ENCODE measurements around the gene POLR1A.

POLR1A gene

DNA sequence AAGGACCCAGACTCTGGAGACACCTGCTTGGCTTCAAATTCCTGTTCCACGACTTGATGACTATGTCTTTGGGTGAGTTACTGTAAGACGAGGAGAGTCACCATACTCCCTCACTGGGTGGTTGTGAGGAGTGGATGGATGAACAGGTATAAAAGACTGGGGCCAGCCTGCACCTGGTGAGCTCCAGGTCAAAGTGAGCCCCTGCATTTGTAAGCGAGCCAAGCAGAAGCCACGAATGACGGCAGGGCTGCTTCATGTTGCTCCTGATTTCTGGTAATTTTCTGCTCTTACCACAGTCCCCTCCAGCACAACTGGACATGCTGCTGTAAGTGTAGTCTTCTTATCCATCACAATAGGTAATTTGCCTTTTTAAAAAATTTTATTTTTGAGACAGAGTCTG, 86.6 kb downstream of the POLR1A start:
- no peak for DNase-seq

- DNase-seq: no peak
Measured at GRCh38 chr2:86017901-86018896, 87.5 kb downstream of the POLR1A start.

DNA sequence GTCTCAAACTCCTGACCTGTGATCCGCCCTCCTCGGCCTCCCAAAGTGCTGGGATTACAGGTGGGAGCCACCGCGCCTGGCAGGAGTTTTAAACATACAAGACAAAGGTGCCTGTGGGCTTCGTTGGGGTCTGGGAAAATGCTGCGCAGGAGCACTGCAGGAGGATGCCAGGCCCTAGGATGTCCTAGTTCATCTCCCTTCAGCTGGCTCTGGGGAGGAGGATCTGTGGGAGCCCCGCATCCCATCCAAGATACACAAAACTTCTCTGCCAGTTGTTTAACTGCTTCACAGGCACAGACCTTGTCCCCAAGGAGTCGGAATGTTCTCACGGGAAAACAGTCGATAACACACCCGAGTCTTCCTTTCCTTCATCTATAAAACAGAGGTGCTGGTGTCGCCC, 89.1 kb downstream of the POLR1A start:
- no peak for DNase-seq

DNA sequence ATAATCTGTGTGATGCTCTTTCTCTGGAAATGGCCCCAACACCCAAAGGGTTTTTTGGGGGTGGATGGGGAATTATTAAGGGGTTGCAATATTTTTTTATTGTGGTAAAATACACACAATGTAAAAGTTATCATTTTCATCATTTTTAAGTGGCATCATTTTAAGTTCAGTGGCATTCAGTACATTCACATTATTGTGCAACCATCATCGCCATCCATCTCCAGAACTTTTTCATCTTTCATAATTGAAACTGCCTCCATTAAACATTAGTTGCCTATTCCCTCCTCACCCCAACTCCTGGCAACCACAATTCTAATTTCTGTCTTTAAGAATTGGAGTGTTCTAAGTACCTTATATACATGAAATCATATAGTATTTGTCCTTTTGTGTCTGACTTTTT, 90.0 kb downstream of the POLR1A start:
- no peak for DNase-seq

DNA sequence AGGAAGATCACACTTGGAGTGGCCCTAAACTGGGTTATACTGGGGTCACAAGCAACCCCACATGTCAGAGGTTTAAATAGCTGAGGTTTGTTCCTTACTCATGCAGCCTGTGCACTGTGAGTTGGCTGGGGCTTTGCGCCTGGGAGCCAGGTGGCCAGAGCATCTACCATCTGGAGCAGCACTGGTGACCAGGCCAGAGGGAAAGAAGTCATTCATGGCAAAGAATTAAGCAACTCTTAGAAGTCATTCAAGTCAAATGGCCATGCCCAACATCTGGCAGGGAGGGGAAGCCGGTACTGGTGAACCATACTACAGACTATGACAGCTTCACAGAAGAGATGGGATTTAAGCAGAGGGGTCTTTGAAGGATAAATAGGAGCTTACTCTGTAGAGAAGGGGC, 90.7 kb downstream of the POLR1A start:
- no peak for DNase-seq

DNA sequence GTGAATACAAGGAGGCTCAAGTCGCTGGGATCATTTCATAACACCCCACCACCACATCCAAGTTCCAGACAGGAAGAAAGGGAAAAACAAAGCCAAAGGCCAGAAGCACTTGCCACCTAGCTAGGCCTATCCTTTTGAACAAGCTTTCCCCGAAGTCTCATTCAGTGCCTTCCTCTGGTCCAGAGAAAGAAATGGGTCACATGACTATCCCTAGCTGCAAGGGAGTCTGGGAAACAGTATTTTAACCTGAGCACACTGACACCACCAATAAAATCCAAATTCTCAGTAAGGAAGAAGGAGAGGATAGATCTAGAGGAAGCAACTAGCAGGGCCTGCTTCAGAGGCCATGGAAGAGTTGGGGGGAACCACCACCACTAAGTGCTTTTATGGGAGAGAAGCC, 91.2 kb downstream of the POLR1A start:
- DNase-seq: no peak

DNA sequence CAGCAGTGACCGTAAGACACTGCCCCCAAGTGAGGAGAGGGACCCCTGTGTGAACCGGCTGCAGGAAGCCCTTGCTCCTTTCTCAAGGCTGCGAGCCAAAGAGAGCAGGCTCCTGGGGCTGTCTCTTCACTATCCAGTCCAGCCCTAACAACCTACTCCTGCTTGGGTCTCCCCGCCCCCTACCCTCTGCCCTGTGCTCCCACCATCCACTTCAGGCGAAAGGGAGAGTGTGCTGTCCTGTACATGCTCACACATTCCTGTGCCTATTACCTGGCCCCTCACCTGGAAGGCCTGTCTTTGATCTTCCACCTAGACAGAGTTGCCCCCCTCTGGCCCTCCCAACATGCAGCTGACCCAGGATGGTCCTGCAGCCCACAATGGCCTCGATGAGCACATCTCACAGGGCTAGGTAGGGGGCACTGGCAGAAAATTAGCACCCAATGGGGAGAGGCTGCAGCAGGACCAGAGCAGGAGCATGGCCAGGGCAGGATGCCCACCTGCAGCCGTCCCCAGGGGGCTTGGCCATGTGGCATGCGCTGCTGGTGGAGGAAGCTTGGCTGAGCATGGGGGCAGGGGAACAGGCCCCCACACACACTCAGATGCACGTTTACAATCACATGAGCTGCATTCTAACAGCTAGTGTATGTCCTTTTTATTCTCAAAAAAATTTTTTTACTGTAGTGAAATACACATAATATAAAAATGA, 93.5 kb downstream of the POLR1A start:
- no peak for DNase-seq

GRCh38 chr2:86011449-86011941, 94.2 kb downstream of the POLR1A start:
- no peak for DNase-seq

DNA sequence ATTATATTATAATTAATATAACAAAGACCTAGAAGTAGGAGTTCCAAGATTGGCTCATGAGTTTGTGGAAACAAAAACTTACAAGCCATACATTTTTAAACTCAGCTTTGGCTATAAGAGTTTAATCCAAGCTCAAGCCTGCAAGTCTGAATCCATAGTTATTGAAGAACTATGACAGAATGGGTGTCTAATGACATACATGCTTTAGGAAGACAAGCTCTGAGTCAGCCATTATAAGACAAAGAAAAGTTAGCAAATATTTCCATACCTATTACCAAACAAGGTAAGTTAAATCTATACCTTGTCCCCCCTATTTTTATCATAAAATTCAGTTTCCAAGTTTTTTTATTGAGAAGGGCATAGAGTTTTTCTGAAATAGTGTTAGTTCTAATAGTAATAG, 95.6 kb downstream of the POLR1A start:
- no peak for DNase-seq

DNA sequence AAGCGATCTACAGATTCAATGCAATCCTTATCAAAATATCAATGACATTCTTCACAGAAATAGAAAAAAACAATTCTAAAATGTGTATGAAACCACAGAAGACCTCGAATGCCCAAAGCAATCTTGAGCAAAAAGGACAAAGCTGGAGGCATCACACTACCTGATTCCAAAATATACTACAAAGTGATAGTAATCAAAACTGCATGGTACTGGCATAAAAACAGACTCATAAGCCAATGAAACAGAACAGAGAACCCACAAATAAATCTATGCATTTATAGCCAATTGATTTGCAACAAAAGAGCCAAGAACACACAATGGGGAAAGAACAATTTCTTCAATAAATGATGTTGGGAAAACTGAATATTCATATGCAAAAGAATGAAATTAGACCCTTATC, 99.2 kb downstream of the POLR1A start:
- no peak for DNase-seq

GRCh38 chr2:86003967-86004366, 101.7 kb downstream of the POLR1A start:
- no peak for DNase-seq

- DNase-seq: no peak
Measured at GRCh38 chr2:86003104-86003503, 102.6 kb downstream of the POLR1A start.

- no peak for DNase-seq
Measured at GRCh38 chr2:86002375-86002774, 103.3 kb downstream of the POLR1A start.

GRCh38 chr2:86001326-86001725, 104.4 kb downstream of the POLR1A start:
- no peak for DNase-seq

GRCh38 chr2:86000938-86001312, 104.8 kb downstream of the POLR1A start:
- DNase-seq: no peak

GRCh38 chr2:86000131-86000937, 105.4 kb downstream of the POLR1A start:
- no peak for DNase-seq

GRCh38 chr2:85999061-85999831, 106.4 kb downstream of the POLR1A start:
- DNase-seq: no peak

DNA sequence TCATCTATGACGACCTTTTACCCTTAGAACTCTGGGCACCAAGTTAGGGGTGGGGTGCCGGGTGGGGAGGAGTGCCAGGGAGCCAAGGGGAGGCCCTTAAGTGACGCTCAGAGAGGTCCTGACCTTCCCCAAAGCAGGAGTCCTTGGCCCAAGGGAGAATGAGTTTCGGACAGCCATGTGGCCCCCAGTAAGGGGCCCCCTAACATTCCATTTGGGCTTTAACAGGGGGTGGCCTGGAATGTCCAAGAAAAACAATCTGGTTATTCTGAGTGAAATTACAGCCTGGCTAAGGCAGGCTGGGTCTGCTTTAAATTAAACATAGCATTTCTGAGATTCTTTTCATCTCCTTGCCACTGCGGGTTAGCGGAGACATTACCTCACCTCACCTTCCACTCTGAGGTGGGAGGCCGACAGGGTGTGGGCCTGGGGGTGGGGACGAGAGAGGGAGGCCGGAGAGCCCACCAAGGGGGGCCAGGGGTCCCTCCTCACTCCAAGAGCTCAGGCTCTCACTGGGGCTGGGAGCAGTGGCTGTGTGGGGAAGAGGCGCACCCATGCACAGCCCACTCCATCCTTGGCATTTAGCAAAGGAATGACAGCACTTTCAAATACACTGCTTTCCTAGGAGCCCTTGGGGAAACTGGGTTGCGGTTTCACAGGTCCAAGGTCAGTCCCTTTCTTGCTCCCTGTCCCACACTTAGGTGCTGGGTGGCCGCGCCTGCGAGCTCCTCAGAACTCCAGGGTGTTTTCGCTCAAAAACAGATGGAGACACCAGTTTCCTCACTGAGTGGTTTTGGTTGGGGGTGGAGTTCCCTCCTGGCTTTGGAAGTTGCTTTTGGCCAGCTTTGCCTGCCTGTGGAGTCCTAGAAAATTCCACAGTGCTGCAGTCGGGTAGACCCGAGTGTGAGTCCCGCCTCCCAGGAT, 107.4 kb downstream of the POLR1A start:
- no peak for DNase-seq

DNA sequence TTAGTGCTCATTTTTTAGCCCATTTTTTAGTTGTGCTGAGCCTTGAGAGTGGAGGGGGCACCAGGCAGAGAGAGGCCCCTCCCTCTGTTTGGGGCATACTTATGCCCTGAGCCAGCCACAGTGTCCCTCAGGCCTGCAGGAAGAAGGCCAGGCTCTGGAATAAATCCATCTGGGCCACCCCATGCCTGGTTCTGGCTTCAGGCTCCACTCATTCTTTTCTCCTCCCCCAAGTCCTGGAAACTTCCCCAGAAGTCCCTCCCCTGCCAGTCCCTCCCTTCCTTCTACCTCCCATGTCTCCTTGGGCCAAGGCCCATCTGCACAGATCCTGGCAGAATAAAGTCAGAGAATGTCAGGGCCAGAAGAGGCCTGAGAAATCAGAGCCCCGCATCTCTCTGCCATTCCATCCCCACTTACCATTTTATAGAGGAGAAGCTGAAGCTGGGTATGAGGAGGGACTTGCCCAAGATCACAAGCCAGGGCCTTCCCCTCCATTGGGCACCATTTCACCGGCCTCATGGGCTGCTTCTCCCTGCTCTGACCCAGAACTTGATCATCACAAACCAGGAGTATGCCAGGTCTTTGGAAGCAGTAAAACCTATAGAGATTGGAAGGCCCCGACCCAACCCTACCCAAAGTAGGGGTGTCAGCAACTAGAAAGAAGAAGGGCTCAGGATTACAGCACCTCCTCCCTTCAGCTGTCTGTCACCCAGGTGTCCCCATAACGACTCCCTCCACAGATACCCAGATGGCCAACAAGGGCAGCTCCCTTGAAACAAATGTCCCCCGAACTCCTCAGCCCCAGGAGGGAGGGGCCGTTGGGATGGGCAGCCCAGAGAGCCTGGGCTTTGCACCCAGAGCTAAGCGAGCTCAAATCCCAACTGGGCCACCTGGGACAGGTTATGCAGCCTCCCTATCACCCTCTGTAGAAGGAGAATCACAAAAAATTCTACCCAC, 108.4 kb downstream of the POLR1A start:
- DNase-seq: no peak

DNA sequence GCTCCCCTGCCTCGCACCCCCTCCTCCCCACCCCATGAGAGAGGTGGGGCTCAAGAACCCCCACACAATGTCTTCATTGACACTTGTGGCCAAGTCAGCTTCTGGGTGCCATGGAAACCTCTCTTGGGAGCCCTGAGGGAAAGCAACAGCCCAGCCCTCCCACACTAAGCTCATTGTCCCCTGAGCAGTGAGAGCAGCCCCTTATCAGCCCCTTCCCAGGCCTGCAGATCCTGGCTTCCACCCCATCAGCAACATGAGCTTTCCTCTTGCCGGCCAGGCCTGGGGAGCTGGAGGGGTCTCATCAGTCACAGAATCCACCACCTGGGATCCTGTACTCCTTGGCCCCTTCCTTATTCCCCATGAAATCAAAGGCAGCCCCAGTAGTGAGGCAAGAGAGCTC, 109.1 kb downstream of the POLR1A start:
- no peak for DNase-seq
